Pancreas (tissue), 10 donors: ENCODE results near the gene KCNH8. TPM values are rescaled to one million over a fixed set of nuclear protein-coding genes. Genes with fewer than 3 reads are reported as not detected.

ENCODE experiments used
- ATAC-seq, 4 donors: fragments of 200-7000 bp; cut with Tn5 transposase; one replicate each; pipeline versions ENCODE4 v1.8.0 to v1.9.1; 2020; ENCODE audit warnings: mild to moderate bottlenecking in 4 of 4, moderate library complexity in 4 of 4
- DNase-seq, 6 donors: peaks; one replicate each; pipeline ENCODE4 v3.0.0-alpha.2; 2020
- FAIRE-seq: peaks from 2 replicates; lab custom pipeline; 2012; peaks lifted over from hg19 to GRCh38; lab: Jason Lieb, UNC
- H3K27ac ChIP-seq, 4 donors: fragments of 200-600 bp; sonication (generic); 1 replicate in 3 of 4; 2 replicates in 1 of 4; pipeline versions ENCODE4 v1.5.0 to v1.8.0; 2020
- H3K27me3 ChIP-seq, 4 donors: fragments of 200-600 bp; one replicate each; pipeline ENCODE4 v1.8.0; 2021
- H3K36me3 ChIP-seq, 3 donors: fragments of 200-600 bp; sonication (generic) in 1 of 3; one replicate each; pipeline versions ENCODE4 v1.5.0 to v1.8.0; 2020 to 2021
- H3K4me1 ChIP-seq, 3 donors: fragments of 200-600 bp; one replicate each; pipeline ENCODE4 v1.8.0; 2021
- H3K4me3 ChIP-seq, 4 donors: fragments of 200-600 bp; sonication (generic) in 2 of 4; one replicate each; pipeline versions ENCODE4 v1.5.0 to v1.8.0; 2020 to 2021
- H3K9me3 ChIP-seq, 4 donors: fragments of 200-600 bp; one replicate each; pipeline ENCODE4 v1.8.0; 2021
- WGBS, 2 donors: extraction: QIAGEN DNeasy Blood & Tissue Kit; methylation state at CpG; one replicate each; pipeline ENCODE4 v1.1.7; 2013; 5-methylcytosine and 5-hydroxymethylcytosine counted together
- intact Hi-C, 3 donors: fragments of 100-400 bp; cut with DNase I; formaldehyde crosslinking; loops; one replicate each; pipeline versions ENCODE4 v1.11.1 to v1.14.2; 2022
- polyA plus RNA-seq, 2 donors: library from polyadenylated mRNA; stranded (reverse); fragments of 200-250 nt; gene quantifications; one replicate each; pipeline ENCODE4 v1.2.3, GENCODE V29; 2013
- total RNA-seq, 6 donors: library from RNA; stranded (reverse); fragmentation: NEBNext Ultra II Directional in 4 of 6; extraction: Animal tissue kit (Norgen Biotek cat#: 25700) in 4 of 6; gene quantifications; one replicate each; pipeline versions ENCODE4 v1.2.1 to v1.2.4, GENCODE V29; 2021 to 2023
- TF ChIP-seq, protein P1 (sequence below), 4 donors: fragments of 200-600 bp; sonication (generic) in 3 of 4; IDR thresholded peaks; one replicate each; pipeline versions ENCODE4 v1.5.0 to v1.8.0; 2021; ENCODE audit warnings: antibody characterized with exemption in 4 of 4
- donor health status: healthy with polysubstance abuse.
- donor health status: DM: no; HTN: no; CAD: no; lungs with moderate emphysema.
- donor health status: DM: no; HTN: no; CAD: no.
- donor health status: control.
- donor health status: control.
- donor health status: Bipolar disorder and iron deficiency.
- donor health status: DM: yes; HTN: yes; CAD: no.
- donor health status: DM: no; HTN: no; CAD: no.
- donor health status: DM: no; HTN: no; CAD: no.
- donor health status: DM: yes; HTN: yes; CAD: no.

KCNH8 gene
- total and polyA plus RNA-seq, 8 donors = 0.51 to 2.6 (median 1.0) TPM

DNA sequence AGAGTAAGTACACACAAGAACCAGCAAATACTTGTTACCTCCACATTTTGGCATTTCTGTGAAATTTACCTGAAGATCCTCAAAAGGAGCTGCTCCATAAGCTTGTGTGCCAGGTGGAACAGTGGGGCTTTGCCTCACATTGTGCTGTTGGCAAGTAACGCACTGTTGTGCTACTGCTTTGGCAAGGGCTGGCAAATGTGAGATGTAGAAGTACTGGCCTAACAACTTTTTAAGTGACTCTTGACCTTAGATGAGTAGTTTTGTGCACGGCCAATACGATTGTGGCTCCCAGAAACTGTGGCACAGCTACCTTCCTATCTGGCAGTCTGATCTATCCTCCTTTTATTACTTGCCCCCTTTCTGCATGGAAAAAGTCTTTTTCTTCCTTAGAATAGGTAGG lies 337.0 kb downstream of the KCNH8 start:
- Histone ChIP-seq H3K9me3 (no peaks in the 10 kb centered on the region), H3K36me3 (no peaks in the 10 kb centered on the region), H3K4me3 (no peak overlapping the region), H3K4me1 (no peaks in the 10 kb centered on the region), H3K27me3 (no peaks in the 10 kb centered on the region), H3K27ac (no peak overlapping the region)
- TF ChIP-seq, protein P1, sequence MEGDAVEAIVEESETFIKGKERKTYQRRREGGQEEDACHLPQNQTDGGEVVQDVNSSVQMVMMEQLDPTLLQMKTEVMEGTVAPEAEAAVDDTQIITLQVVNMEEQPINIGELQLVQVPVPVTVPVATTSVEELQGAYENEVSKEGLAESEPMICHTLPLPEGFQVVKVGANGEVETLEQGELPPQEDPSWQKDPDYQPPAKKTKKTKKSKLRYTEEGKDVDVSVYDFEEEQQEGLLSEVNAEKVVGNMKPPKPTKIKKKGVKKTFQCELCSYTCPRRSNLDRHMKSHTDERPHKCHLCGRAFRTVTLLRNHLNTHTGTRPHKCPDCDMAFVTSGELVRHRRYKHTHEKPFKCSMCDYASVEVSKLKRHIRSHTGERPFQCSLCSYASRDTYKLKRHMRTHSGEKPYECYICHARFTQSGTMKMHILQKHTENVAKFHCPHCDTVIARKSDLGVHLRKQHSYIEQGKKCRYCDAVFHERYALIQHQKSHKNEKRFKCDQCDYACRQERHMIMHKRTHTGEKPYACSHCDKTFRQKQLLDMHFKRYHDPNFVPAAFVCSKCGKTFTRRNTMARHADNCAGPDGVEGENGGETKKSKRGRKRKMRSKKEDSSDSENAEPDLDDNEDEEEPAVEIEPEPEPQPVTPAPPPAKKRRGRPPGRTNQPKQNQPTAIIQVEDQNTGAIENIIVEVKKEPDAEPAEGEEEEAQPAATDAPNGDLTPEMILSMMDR (IDR thresholded peaks at IDR 0.05) = no peak
- intact Hi-C loops = no loop called here
- 68 to 79% methylated on average over 3 of the region's 3 CpGs for WGBS, 2 donors
- FAIRE-seq (no peak), ATAC-seq (no peak), DNase-seq (no peak)

DNA sequence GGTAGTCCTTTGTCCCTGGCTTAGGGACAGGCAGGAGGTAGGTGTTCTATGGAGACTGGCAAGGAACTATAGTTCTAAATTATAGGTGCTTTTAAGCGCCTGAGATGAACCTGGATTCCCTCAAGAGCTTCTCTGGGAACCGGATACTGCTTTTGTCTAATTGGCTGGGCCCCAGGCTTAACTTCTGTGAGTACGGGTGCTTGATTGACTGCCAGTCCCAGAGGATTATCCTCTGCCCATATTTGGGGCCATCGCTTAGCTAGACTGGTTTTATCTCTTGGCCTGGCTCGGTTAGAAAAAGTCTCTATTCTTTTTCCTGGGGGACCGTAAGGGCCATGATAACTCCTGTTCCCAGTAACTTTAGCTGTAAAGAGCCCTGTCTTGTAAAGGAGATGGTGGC lies 339.1 kb downstream of the KCNH8 start:
- WGBS, 2 donors = 82% methylated on average over 6 of the region's 6 CpGs
- Histone ChIP-seq H3K4me1 (no peaks in the 10 kb centered on the region), H3K27ac (no peak overlapping the region), H3K27me3 (no peaks in the 10 kb centered on the region), H3K4me3 (no peak overlapping the region), H3K9me3 (no peaks in the 10 kb centered on the region), H3K36me3 (no peaks in the 10 kb centered on the region)
- TF ChIP-seq, protein P1 (IDR thresholded peaks at IDR 0.05) = no peak
- DNase-seq = no peak
- FAIRE-seq = no peak
- no peak for ATAC-seq
- intact Hi-C loops = no loop called here

DNA sequence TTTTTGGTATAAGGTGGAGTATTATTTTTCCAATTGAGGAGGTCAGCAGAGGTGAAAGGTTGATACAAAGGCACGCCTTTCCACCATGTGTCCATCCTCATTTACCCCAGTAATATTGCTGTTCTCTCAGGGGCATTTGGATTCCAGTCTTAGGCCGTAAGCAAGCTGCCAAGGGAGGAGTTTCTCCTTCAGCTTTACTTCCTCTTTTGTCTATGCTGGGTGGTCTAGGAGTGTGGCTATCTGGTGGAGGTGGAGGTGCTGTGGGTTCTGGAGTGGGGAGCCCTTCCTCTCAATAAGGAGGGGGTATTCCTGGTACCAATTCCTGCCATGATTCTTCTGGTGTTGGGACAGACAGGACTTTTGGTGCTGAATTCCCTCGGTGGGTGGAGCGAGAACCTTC lies 340.6 kb downstream of the KCNH8 start:
- TF ChIP-seq, protein P1 (IDR thresholded peaks at IDR 0.05) = no peak
- Histone ChIP-seq H3K4me1 (no peaks in the 10 kb centered on the region), H3K27ac (no peak overlapping the region), H3K27me3 (no peaks in the 10 kb centered on the region), H3K9me3 (no peaks in the 10 kb centered on the region), H3K36me3 (no peaks in the 10 kb centered on the region), H3K4me3 (no peak overlapping the region)
- DNase-seq (no peak), FAIRE-seq (no peak), ATAC-seq (no peak)
- WGBS, 2 donors = 83 to 92% methylated on average over 4 of the region's 4 CpGs
- intact Hi-C loops = no loop called here

DNA sequence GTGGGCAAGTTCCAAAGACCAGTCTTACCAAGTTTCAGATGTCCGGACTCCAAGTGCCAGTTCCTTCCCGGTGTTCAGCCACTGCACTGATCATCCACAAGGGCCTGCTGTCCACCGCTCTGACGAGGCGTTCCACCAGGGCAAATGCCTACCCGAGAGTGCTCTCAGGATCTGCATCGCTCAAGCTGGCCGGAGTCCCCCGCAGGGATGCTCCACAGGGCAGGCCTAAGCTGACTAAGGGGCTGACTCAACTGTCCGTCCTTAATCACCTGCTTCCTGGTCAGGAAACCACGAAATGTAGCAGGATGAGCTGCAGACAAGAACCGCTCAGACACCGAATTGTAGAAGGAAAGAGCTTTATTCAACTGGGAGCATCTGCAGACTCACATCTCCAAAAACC lies 341.6 kb downstream of the KCNH8 start:
- H3K36me3 ChIP-seq = no peaks in the 10 kb centered on the region
- H3K4me3 ChIP-seq = no peak overlapping the region
- TF ChIP-seq, protein P1 (IDR thresholded peaks at IDR 0.05) = no peak
- H3K27me3 ChIP-seq = no peaks in the 10 kb centered on the region
- H3K9me3 ChIP-seq = no peaks in the 10 kb centered on the region
- ATAC-seq (no peak), FAIRE-seq (no peak), DNase-seq (no peak)
- WGBS, 2 donors = 86 to 88% methylated on average over 13 of the region's 13 CpGs
- H3K4me1 ChIP-seq = no peaks in the 10 kb centered on the region
- H3K27ac ChIP-seq = no peak overlapping the region
- intact Hi-C loops = no loop called here

DNA sequence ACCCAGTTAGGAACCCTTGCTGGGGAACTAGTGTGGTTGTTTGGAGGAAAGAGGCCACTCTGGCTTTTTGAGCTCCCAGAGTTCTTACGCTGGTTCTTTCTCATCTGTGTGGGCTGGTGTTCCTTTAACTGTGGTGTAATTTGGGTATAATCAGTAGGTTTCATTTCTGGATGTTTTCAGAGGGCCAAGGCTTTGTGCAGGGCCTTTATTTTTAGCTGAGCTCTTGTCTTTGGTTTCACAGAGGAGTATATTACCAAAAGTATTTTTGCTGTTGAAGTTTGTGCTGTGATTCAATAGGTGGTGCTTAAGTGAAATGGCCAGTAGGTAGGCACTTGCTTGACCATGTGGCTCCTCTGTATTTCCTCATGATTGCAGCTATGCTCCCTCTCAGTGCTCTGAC lies 357.9 kb downstream of the KCNH8 start:
- intact Hi-C loops = no loop called here
- TF ChIP-seq, protein P1 (IDR thresholded peaks at IDR 0.05) = no peak
- H3K27me3 ChIP-seq = no peaks in the 10 kb centered on the region
- no peaks in the 10 kb centered on the region for H3K9me3 ChIP-seq
- ATAC-seq (no peak), FAIRE-seq (no peak), DNase-seq (no peak)
- H3K4me1 ChIP-seq = no peaks in the 10 kb centered on the region
- H3K4me3 ChIP-seq = no peak overlapping the region
- 85 to 93% methylated on average over 1 of the region's 1 CpG for WGBS, 2 donors
- H3K27ac ChIP-seq = no peak overlapping the region
- no peaks in the 10 kb centered on the region for H3K36me3 ChIP-seq
